ENCODE measurements around the gene ELOB.

The ELOB gene

GRCh38 chr16:2761886-2762583, 15.0 kb downstream of the ELOB start:
- H3K27ac ChIP-seq: no peak overlapping the region
- no peak for TF ChIP-seq CTCF (conservative IDR thresholded peaks at IDR 0.05)

- no peak for TF ChIP-seq CTCF (conservative IDR thresholded peaks at IDR 0.05)
- H3K27ac ChIP-seq: no peak overlapping the region
Measured at GRCh38 chr16:2761472-2761871, 15.6 kb downstream of the ELOB start.

GRCh38 chr16:2757344-2757743, 19.7 kb downstream of the ELOB start:
- no peak overlapping the region for H3K27ac ChIP-seq
- TF ChIP-seq CTCF (conservative IDR thresholded peaks at IDR 0.05): no peak

GRCh38 chr16:2756288-2757015, 20.6 kb downstream of the ELOB start:
- no peak for TF ChIP-seq CTCF (conservative IDR thresholded peaks at IDR 0.05)
- H3K27ac ChIP-seq: no peak overlapping the region

- no peak for TF ChIP-seq CTCF (conservative IDR thresholded peaks at IDR 0.05)
- H3K27ac ChIP-seq: peak overlapping the region; percentile 96; the same call in 1 of the 2 replicates
Measured at GRCh38 chr16:2755158-2755557, 21.9 kb downstream of the ELOB start.

GRCh38 chr16:2753733-2754020, 23.4 kb downstream of the ELOB start:
- TF ChIP-seq CTCF (conservative IDR thresholded peaks at IDR 0.05): no peak
- H3K27ac ChIP-seq: peak overlapping the region; percentile 96

GRCh38 chr16:2752850-2753732, 24.0 kb downstream of the ELOB start:
- no peak for TF ChIP-seq CTCF (conservative IDR thresholded peaks at IDR 0.05)
- peak overlapping the region; percentile 96 for H3K27ac ChIP-seq

All from VCaP (cell line).